Vagina (tissue), 2 donors: ENCODE measurements around the gene SLC23A2.

Experiments
- POLR2AphosphoS5 ChIP-seq, 2 donors: sonication (generic); formaldehyde crosslinking; IDR thresholded peaks; one replicate each; pipeline ENCODE4 v1.9.0; 2017; ENCODE audit warnings: antibody characterized with exemption in 2 of 2, mild to moderate bottlenecking in 2 of 2, low read depth in 1 of 2; ENCODE audit not compliant: insufficient read depth in 1 of 2
- TF ChIP-seq, protein P1 (sequence below), 3 experiments: fragments of 450-650 bp in 2 of 3; fragments of 200-600 bp in 1 of 3; sonication (generic) in 1 of 3; IDR thresholded peaks; one replicate each; pipeline ENCODE4 v1.5.1; 2017 to 2019; ENCODE audit warnings: antibody characterized with exemption in 3 of 3, mild to moderate bottlenecking in 2 of 3, moderate library complexity in 2 of 3

DNA sequence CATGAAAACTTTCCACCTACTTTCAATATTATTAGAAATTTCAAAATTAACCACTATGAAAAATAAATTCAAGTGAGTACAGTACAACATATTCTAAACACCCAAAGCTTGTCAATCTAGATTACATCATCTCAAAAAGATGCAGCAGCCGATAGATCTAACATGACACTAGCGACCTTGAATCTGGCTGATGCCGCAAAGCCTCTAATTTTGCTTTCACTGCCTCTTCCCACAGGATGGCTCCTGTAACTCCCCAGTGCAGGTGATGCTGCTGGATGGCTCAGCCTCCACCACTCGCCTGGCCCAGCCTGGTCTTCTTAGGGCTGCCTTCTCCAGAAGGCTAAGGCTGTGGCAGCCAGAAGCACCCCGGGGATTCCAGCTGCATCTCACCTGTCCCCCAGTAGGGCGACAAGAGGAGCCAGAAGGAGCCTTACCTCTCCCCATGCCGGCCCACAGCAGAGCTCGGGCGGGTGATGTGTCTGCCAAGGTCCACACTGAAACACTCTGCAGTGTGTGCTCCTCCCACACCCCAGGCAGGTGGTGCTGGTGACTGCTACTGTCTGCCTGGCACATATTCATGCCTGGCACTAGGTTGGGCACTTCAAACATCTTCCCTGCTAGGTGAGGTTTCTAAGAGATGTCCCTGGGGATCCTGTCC lies 82.1 kb downstream of the SLC23A2 start:
- TF ChIP-seq POLR2AphosphoS5 (IDR thresholded peaks at IDR 0.05; ENCODE audit: insufficient read depth in 1 of 2, low read depth in 1 of 2) = no peak
- TF ChIP-seq, protein P1, sequence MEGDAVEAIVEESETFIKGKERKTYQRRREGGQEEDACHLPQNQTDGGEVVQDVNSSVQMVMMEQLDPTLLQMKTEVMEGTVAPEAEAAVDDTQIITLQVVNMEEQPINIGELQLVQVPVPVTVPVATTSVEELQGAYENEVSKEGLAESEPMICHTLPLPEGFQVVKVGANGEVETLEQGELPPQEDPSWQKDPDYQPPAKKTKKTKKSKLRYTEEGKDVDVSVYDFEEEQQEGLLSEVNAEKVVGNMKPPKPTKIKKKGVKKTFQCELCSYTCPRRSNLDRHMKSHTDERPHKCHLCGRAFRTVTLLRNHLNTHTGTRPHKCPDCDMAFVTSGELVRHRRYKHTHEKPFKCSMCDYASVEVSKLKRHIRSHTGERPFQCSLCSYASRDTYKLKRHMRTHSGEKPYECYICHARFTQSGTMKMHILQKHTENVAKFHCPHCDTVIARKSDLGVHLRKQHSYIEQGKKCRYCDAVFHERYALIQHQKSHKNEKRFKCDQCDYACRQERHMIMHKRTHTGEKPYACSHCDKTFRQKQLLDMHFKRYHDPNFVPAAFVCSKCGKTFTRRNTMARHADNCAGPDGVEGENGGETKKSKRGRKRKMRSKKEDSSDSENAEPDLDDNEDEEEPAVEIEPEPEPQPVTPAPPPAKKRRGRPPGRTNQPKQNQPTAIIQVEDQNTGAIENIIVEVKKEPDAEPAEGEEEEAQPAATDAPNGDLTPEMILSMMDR (IDR thresholded peaks at IDR 0.05) = no peak
